D721Med (cell line): Measurements from ENCODE around the gene ZNF277.

Experiments used
- DNase-seq: peaks from one replicate; pipeline ENCODE4 v3.0.0; 2011; ENCODE audit warnings: low spot score; ENCODE audit not compliant: insufficient read length
- FAIRE-seq: peaks from 2 replicates; lab custom pipeline; 2011; peaks lifted over from hg19 to GRCh38; lab: Jason Lieb, UNC
- TF ChIP-seq, protein P1 (sequence below): IDR thresholded peaks from 2 replicates; pipeline ENCODE4 v1.5.1; 2012; ENCODE audit warnings: mild to moderate bottlenecking, control low read depth; ENCODE audit not compliant: insufficient read depth; ENCODE audit errors: missing control alignments

The ZNF277 gene

DNA sequence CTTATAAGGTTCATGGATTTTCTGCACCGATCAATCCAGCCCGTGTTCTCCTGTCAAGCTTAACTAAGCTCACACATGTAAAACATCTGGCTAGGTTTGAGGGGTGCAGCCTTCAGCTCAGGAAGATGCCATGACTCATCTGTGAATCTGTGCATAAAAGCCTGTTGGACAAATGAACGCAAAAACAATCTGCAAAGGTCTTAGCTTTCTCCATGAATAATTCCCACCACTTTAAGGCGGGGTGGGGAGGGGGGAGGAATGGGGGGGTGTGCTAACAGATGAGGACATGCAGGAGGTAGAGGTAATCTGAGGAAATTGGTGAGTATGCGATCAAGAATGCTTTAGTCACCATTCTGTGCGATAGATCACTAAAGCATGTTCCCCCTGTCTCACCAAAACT lies 5.1 kb upstream of the ZNF277 start:
- TF ChIP-seq, protein P1, sequence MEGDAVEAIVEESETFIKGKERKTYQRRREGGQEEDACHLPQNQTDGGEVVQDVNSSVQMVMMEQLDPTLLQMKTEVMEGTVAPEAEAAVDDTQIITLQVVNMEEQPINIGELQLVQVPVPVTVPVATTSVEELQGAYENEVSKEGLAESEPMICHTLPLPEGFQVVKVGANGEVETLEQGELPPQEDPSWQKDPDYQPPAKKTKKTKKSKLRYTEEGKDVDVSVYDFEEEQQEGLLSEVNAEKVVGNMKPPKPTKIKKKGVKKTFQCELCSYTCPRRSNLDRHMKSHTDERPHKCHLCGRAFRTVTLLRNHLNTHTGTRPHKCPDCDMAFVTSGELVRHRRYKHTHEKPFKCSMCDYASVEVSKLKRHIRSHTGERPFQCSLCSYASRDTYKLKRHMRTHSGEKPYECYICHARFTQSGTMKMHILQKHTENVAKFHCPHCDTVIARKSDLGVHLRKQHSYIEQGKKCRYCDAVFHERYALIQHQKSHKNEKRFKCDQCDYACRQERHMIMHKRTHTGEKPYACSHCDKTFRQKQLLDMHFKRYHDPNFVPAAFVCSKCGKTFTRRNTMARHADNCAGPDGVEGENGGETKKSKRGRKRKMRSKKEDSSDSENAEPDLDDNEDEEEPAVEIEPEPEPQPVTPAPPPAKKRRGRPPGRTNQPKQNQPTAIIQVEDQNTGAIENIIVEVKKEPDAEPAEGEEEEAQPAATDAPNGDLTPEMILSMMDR, result no peak
- no peak for DNase-seq
- no peak for FAIRE-seq

DNA sequence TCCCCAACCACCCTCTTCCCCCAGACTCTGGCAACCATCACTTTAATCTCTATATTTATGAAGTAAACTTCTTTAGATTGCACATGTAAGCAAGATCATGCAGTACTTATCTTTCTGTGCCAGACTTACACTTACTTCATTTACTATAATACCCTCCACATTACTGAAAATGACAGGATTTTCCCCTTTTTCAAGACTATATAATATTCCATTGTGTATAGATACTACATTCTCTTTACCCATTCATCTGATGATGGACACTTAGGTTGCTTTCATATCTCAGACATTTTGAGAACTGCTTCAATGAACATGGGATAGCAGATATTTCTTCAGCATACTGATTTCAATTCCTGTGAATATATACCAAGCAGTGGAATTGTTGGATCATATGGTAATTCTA lies 4.7 kb upstream of the ZNF277 start:
- no peak for DNase-seq
- no peak for FAIRE-seq
- TF ChIP-seq, protein P1, result no peak

DNA sequence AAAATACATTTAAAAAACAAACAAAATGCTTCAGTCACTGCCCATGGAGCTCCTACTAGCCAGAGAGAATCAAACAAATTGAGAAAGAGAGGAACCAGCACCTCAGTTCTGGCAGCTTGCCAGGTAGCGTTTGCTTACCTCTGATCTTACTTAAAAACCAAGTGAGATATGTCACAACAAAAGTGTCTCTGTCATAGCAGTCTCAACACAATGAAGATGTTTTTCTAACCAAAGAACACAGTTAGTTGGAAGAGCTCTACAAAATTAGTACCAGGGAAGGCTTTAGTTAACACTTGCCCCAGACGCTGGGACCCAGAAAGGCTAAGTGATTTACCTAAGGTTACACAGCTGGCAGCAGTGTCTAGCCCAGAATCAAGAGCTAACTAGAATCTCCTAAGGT lies 3.7 kb upstream of the ZNF277 start:
- FAIRE-seq, result no peak
- no peak for DNase-seq
- TF ChIP-seq, protein P1, result no peak

- TF ChIP-seq, protein P1, result no peak
- no peak for DNase-seq
- no peak for FAIRE-seq
These were observed 3.1 kb upstream of the ZNF277 start for GRCh38 chr7:112203365-112203739.

GRCh38 chr7:112204499-112205342 lies 1.8 kb upstream of the ZNF277 start:
- DNase-seq (no peak), FAIRE-seq (no peak)
- TF ChIP-seq, protein P1, result no peak

DNA sequence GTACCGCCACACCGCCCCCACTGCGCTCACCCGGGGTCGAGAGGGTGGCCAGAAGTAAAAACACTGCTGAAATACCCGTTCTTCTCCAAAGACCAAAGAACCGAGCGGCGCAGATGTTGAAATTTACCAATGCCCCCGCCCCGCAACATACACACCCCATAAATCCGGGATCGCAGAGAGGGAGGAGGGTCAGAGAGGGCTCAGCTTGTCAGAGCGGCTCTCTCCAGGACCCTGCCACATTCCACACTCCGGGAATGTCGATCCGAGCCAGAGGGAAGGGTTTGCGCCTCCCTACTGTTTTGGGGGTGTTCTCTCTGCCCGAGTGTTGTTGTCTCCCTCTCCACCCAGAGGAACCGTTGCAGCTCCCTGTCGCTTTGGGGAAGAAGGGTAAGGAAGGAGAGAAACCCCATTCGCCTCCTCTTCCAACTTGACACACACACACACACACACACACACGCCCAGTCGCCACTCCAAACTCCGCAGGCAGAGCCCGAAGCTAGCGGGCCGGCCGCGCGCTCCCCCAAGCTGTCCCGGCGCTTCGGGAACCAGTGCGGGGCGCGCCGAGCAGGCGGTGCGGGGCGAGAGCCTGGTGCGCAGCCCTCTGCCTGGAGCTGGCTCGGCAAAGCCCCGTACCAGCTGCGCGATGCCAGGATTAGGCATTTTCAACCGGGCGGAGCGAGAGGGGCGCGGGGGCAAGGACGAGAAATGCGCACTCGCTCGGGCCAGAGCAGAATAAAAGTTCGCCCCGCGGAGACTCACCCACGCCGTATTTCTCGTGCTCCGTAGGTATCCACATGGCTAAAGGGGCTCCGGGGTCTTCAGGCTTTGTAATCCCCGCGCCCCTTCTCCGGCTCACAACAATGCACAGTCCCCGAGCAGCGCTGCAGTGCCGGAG lies 905 bp upstream of the ZNF277 start:
- FAIRE-seq, result no peak
- DNase-seq, result peak; percentile 41
- TF ChIP-seq, protein P1, result no peak
